Measurements from ENCODE around the gene KAZN. TPM values are rescaled to one million over a fixed set of nuclear protein-coding genes. Genes with fewer than 3 reads are reported as not detected.

The KAZN gene
- total RNA-seq, 2 experiments from 2014 or later: 0.22 to 0.55 TPM

DNA sequence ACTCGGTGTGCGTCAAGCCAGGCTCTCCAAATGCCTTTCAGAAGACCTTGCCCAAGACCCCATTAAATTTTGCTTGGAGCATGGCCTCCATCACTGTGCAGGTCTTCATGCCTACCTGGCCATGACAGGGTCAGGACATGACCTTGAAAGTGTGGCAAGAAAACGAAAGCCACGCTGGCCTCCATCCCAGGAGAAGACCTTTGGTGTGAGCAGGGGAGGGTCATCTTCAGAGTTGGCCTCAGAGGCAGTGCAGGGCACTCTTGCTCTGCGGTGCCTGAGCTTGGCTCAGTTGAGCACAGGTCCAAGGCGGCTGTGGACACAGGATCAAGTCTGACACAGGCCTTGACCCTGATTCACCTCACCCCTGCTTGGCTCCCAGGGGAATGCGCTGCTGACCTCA lies 373.6 kb downstream of the KAZN start:
- Mint-ChIP-seq H3K36me3 (ENCODE audit: low read depth) (no peaks in the 10 kb centered on the region), H3K9me3 (peaks cover 6% of the 10 kb centered on the region), H3K27me3 (peaks cover 5% of the 10 kb centered on the region), H3K4me1 (ENCODE audit: low read depth) (peaks cover 16% of the 10 kb centered on the region), H3K27ac (no peak overlapping the region), H3K4me3 (no peak overlapping the region)
- Histone ChIP-seq H3K27me3 (ENCODE audit: control insufficient read depth in 1 of 2, insufficient read depth in 2 of 2, low read length in 2 of 2) (no peaks in the 10 kb centered on the region), H3K4me3 (ENCODE audit: low read length) (no peak overlapping the region), H3K27ac (ENCODE audit: low read depth in 1 of 2, low read length in 2 of 2) (no peak overlapping the region), H3K36me3 (ENCODE audit: insufficient read depth, low read length) (no peaks in the 10 kb centered on the region), H3K9me3 (ENCODE audit: control insufficient read depth in 1 of 2, insufficient read depth in 1 of 2, low read length in 2 of 2) (peaks cover 7 to 14% of the 10 kb centered on the region in 2 experiments), H3K4me1 (ENCODE audit: insufficient read depth, low read length) (peaks cover 21% of the 10 kb centered on the region)
- DNase-seq (no peak), ATAC-seq (ENCODE audit: poor library complexity) (no peak)
- TF ChIP-seq, protein P1, sequence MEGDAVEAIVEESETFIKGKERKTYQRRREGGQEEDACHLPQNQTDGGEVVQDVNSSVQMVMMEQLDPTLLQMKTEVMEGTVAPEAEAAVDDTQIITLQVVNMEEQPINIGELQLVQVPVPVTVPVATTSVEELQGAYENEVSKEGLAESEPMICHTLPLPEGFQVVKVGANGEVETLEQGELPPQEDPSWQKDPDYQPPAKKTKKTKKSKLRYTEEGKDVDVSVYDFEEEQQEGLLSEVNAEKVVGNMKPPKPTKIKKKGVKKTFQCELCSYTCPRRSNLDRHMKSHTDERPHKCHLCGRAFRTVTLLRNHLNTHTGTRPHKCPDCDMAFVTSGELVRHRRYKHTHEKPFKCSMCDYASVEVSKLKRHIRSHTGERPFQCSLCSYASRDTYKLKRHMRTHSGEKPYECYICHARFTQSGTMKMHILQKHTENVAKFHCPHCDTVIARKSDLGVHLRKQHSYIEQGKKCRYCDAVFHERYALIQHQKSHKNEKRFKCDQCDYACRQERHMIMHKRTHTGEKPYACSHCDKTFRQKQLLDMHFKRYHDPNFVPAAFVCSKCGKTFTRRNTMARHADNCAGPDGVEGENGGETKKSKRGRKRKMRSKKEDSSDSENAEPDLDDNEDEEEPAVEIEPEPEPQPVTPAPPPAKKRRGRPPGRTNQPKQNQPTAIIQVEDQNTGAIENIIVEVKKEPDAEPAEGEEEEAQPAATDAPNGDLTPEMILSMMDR (IDR thresholded peaks at IDR 0.05): no peak
- ChIA-PET POLR2A (no interaction called here), CTCF (no interaction called here)
- intact Hi-C loops (cut with DNase I, micrococcal nuclease): no loop called here

DNA sequence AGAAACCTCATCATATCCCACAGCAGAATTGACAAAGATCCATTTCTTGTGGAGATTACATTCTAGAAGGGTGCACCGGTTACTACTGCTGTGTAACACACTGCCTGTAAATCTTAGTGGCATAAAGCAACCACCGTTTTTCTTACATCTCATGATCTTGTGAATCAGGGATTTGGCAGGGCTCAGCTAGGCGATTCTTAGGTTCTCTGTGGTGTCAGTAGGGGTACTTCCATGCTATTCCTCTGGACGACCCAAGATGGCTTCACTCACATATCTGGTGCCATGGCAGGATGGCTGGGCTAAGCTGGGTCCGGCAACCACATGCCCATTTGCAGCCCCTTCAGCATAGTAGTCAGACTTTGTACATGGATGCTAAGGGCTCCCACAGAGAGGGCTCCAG lies 375.3 kb downstream of the KAZN start:
- Histone ChIP-seq H3K36me3 (ENCODE audit: insufficient read depth, low read length) (no peaks in the 10 kb centered on the region), H3K27me3 (ENCODE audit: control insufficient read depth in 1 of 2, insufficient read depth in 2 of 2, low read length in 2 of 2) (no peaks in the 10 kb centered on the region), H3K4me3 (ENCODE audit: low read length) (no peak overlapping the region), H3K27ac (ENCODE audit: low read depth in 1 of 2, low read length in 2 of 2) (no peak overlapping the region), H3K4me1 (ENCODE audit: insufficient read depth, low read length) (peaks cover 13% of the 10 kb centered on the region), H3K9me3 (ENCODE audit: control insufficient read depth in 1 of 2, insufficient read depth in 1 of 2, low read length in 2 of 2) (peaks cover 7 to 10% of the 10 kb centered on the region in 2 experiments)
- CTCF ChIA-PET: no interaction called here
- Mint-ChIP-seq H3K27ac (no peak overlapping the region), H3K27me3 (peaks cover 5% of the 10 kb centered on the region), H3K4me1 (ENCODE audit: low read depth) (peaks cover 14% of the 10 kb centered on the region), H3K36me3 (ENCODE audit: low read depth) (no peaks in the 10 kb centered on the region), H3K9me3 (peaks cover 6% of the 10 kb centered on the region), H3K4me3 (no peak overlapping the region)
- DNase-seq (no peak), ATAC-seq (ENCODE audit: poor library complexity) (no peak)
- TF ChIP-seq, protein P1 (IDR thresholded peaks at IDR 0.05): no peak
- POLR2A ChIA-PET: no interaction called here
- intact Hi-C loops (cut with DNase I, micrococcal nuclease): no loop called here

DNA sequence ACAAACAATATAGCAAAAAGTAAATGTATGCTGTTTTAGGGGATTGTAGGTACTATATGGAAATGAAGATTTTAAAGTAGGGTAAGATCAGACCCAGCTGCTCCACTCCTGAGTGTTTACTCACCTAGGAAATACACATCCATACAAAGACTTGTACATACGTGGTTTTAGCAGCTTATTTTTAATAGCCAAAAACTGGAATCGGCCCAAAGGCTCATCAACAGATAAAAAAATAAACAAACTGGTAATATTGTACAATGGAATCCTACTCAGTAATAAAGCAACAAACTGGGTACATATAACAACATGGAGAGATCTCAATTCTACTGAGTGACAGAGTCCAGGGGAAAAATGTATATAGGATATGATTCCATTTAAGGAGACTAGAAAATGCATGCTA lies 375.9 kb downstream of the KAZN start:
- H3K27ac ChIP-seq (ENCODE audit: low read depth in 1 of 2, low read length in 2 of 2): no peak overlapping the region
- no peak overlapping the region for H3K27ac Mint-ChIP-seq
- peaks cover 8% of the 10 kb centered on the region for H3K4me1 Mint-ChIP-seq (ENCODE audit: low read depth)
- peaks cover 6% of the 10 kb centered on the region for H3K9me3 Mint-ChIP-seq
- no peak overlapping the region for H3K4me3 ChIP-seq (ENCODE audit: low read length)
- TF ChIP-seq, protein P1 (IDR thresholded peaks at IDR 0.05): no peak
- ATAC-seq (ENCODE audit: poor library complexity): no peak
- H3K36me3 ChIP-seq (ENCODE audit: insufficient read depth, low read length): no peaks in the 10 kb centered on the region
- DNase-seq: no peak
- H3K27me3 Mint-ChIP-seq: peaks cover 5% of the 10 kb centered on the region
- H3K36me3 Mint-ChIP-seq (ENCODE audit: low read depth): no peaks in the 10 kb centered on the region
- ChIA-PET CTCF (no interaction called here), POLR2A (no interaction called here)
- intact Hi-C loops (cut with DNase I, micrococcal nuclease): no loop called here
- peaks cover 7 to 10% of the 10 kb centered on the region in 2 experiments for H3K9me3 ChIP-seq (ENCODE audit: control insufficient read depth in 1 of 2, insufficient read depth in 1 of 2, low read length in 2 of 2)
- no peak overlapping the region for H3K4me3 Mint-ChIP-seq
- H3K27me3 ChIP-seq (ENCODE audit: control insufficient read depth in 1 of 2, insufficient read depth in 2 of 2, low read length in 2 of 2): no peaks in the 10 kb centered on the region
- H3K4me1 ChIP-seq (ENCODE audit: insufficient read depth, low read length): peaks cover 7% of the 10 kb centered on the region

Measured in CD4-positive, alpha-beta T cell (primary cell).